Activated T-helper 1 cell treated with Interleukin-2 at 50 U/mL for 16 hours (primary cell): ENCODE results near the gene PDSS2.

Source experiments
- DNase-seq: peaks from one replicate; pipeline ENCODE4 v3.0.0-alpha.2; 2020; ENCODE audit warnings: low read depth

Gene PDSS2

GRCh38 chr6:107361753-107362604 is 97.4 kb downstream of the PDSS2 start:
- no peak for DNase-seq

DNA sequence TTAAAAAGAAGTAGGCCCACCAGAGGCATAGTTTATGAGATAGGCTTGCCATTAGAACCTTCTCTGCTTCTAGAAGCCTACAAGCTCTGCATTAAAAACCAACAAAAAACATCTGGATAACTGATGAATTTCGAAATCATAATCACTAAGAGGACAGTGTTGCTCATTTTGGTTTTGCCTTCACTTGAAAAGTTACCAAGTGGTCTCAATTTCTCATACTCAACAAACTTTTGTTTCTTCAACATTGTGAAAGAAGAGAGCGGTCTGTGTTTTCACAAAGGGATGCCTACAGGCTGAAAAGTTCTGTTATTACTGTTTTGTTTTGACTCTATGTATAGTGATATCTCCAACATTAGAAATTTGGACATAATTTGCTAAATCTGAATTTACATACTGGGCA is 98.9 kb downstream of the PDSS2 start:
- no peak for DNase-seq

DNA sequence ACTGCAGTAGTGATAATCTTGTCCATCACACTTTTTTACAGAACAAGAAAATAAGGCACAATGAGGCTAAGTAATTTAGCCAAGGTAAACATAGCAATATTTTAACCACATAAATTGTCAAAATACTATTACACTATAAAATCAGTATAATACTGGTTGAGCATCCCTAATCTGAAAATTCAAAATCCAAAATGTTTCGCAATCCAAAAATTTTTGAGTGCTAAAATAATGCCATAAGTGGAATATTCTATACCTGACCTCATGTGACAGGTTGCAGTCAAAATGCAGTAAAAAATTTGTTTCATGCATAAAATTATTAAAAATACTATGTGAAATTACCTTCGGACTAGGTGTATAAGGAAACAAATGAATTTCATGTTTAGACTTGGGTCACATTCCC is 101.5 kb downstream of the PDSS2 start:
- no peak for DNase-seq

GRCh38 chr6:107357031-107357430 is 102.3 kb downstream of the PDSS2 start:
- DNase-seq, result no peak

GRCh38 chr6:107355659-107356058 is 103.7 kb downstream of the PDSS2 start:
- no peak for DNase-seq

- no peak for DNase-seq
These were observed 104.9 kb downstream of the PDSS2 start for GRCh38 chr6:107354451-107354850.

GRCh38 chr6:107353773-107354382 is 105.5 kb downstream of the PDSS2 start:
- no peak for DNase-seq

- no peak for DNase-seq
These were observed 111.1 kb downstream of the PDSS2 start for GRCh38 chr6:107348224-107348623.

- DNase-seq, result no peak
These were observed 114.0 kb downstream of the PDSS2 start for GRCh38 chr6:107345393-107345792.

DNA sequence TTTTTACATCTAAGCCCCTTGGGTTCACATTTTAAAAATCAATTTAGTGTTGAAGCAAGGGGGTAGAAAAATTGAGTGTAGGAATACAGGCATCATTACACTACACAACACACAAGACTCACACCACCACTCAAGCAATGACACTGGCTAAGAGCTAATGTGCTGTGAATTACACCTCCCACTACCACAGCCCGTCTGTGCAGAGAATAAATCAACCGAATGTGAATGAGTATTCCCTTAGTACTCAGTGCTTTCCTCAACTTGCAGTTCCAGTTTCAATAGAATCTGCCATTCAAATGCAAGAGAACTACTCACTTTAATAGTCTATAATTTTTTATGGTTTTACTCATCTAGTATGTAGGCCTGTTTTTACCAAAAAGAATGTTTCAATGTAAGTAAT is 114.4 kb downstream of the PDSS2 start:
- no peak for DNase-seq

GRCh38 chr6:107344383-107344782 is 115.0 kb downstream of the PDSS2 start:
- no peak for DNase-seq

GRCh38 chr6:107342144-107342543 is 117.2 kb downstream of the PDSS2 start:
- no peak for DNase-seq

- no peak for DNase-seq
These were observed 118.5 kb downstream of the PDSS2 start for GRCh38 chr6:107340881-107341280.

GRCh38 chr6:107337191-107337741 is 122.1 kb downstream of the PDSS2 start:
- no peak for DNase-seq

GRCh38 chr6:107334026-107334425 is 125.3 kb downstream of the PDSS2 start:
- DNase-seq, result no peak

DNA sequence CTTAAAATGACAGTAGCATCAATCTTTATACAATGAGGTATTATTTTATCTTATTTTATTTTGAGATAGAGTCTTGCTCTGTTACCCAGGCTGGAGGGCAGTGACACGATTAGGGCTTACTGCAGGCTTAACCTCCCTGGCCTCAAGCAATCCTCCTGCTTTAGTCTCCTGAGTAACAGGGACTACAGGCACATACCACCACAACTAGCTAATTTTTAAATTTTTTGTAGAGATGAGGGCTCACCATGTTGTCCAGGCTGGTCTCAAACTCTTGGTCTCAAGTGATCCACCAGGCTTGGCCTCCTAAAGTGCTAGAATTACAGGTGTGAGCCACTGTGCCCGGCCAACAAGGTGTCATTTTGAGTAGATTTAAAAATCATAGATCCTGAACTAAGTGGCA is 125.9 kb downstream of the PDSS2 start:
- no peak for DNase-seq

DNA sequence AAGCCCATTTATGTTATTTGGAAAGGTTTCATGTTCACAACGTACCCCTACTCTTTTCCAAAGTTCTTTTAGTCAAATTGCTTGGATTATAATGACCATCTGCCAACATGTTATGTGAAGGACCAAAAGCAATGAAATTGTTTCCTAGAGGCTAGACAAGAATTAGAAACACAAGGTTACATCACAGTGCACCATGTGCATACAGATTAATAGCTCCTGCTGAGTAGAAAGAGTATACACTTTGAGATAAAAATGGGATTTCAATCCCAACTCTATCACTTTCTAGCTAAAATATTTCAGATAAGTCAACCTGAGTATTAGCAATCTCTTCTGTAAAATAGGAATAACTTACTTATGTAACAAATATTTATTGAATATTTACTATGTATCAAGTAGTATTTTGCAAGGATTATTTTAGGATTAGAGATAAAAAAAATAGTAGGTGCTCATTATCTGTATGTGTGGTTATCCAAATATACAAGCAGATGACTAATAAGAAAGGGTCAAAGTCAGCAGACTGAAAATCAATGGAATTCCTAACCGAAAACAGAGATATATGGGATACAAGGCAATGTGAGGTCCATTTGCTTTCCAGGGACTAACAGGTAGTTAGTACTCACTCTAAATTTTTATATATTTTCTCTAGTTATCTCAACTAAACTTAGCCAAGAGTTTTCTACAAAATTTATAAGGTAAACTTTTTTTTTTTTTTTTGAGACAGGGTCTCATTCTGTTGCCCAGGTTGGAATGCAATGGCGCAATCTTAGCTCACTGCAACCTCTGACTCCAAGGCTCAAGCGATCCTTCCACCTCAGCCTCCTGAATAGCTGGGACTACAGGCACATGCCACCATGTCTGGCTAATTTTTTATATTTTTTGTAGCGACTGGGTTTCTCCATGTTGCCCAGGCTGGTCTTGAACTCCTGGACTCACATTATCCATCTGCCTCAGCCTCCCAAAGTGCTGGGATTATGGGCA is 127.7 kb downstream of the PDSS2 start:
- no peak for DNase-seq

GRCh38 chr6:107330168-107330567 is 129.2 kb downstream of the PDSS2 start:
- DNase-seq, result no peak

DNA sequence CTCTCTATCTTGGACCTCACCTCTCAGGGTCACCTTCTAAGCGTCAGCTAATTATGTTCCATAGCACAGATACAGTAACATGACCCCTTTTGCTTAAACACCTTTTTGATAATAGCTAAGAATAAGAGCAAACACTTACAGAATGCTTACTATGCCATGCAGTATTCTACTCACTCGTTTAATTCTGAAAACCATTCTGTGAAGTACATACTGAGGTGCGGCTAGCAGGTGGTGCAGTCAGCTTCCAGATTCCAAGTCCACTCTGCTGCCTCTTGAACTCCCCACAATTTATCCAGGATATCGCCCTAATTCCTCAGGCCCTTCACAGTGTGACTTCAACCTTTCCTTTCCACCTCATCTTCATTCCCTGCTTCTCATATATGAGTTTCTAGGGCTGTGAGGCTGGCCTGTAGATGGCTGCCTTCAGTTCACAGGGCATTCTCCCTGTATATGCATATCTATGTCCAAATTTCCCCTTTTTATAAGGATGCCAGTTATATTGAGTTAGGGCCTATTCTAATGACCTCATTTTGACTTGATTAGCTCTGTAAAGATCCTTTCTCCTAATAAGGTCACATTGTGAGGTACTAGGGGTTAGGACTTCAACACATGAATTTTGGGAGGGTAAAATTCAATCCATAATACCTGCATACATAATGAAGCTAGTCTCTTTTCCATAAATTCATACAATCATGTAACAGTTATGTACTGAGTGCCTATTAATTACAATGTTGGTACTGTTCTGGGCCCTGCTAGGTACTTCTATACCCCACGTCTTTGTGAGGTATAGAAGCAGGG is 130.1 kb downstream of the PDSS2 start:
- no peak for DNase-seq

DNA sequence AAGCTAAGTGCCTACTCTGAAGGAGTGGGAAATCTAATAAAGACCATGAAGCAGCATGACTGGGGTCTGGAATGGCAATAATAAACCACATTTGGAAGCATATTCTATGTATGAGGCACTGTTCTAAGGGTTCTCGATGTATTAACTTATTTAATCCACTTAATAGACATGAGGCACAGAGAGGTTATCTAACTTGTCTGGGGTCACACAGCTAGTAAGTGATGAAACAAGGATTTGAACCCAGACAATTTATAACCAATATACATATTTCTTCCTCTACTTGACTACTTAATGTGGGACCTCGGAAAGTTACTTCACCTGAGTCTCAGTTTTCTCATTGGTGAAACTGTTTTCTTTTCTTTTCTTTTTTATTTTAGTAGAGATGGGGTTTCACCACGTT is 131.3 kb downstream of the PDSS2 start:
- DNase-seq, result no peak

GRCh38 chr6:107323133-107323785 is 136.1 kb downstream of the PDSS2 start:
- no peak for DNase-seq
